ENCODE results near the gene YPEL5. TPM values are rescaled to one million over a fixed set of nuclear protein-coding genes. Genes with fewer than 3 reads are reported as not detected.
"Not testable (repeated sequence)": the region's sequence is repeated elsewhere in the genome, so short reads cannot be mapped to it uniquely, and the experiment has no call there.

Gene YPEL5
- total RNA-seq, 1 experiment from 2014 or later, result 41.9 TPM

DNA sequence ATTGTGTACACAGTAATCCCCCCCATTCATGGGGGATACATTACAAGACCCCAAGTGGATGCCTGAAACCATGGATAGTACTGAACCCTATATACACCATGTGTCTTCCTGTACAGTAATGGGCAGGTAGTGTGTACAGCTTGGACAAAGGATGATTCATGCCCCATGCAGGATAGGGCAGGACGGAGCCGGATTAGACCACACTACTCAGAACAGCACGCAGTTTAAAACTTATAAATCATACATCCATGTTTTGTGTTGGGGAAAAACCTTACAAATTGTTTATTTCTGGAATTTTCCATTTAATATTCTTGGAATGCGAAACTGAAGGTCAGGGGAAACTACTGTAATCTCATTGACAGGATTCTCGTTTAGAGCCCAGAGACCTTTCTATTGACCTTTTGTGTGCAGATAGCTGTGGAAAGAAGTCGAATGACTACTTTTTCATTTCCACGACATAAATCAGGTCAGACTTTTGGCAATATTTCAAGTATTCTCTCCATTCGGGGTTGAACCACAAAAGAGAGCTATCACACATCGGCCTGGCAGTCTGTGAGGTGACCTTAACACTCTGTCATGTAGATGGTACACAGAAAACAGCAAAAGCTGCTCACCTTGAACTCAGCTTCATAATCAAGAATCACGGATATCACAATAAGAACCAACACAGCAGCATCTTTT is 9.9 kb upstream of the YPEL5 start:
- no peak for DNase-seq (ENCODE audit: low read depth)

DNA sequence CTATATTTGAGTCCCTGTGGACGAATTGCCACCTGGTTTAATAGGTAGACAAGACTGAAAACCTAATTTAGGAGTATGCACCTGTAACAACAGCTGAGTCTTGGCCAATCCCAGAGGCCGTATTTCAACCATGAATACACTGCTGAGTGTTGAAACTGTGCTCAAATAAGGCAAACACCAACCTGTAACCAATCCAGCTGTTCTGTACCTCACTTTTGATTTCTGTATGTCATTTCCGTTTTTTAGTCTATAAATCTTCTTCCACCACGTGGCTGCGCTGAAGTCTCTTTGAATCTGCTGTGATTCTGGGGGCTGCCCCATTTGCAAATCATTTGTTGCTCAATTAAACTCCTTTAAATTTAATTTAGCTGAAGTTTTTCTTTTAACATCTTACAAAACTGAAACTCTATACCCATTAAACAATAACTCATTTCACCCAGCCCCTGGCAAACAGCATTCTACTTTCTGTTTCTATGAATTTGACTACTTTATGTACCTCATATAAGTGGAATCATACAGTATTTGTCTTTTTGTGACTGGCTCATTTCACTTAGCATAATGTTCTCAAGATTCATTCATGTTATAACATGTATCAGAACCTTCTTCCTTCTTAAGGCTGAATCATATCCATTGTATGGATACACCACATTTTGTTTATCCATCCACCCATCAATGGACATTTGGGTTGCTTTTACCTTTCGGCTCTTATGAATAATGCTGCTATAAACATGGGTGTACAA is 7.5 kb upstream of the YPEL5 start:
- no peak for DNase-seq (ENCODE audit: low read depth)

GRCh38 chr2:30141136-30141535 is 5.7 kb upstream of the YPEL5 start:
- DNase-seq (ENCODE audit: low read depth), result no peak

DNA sequence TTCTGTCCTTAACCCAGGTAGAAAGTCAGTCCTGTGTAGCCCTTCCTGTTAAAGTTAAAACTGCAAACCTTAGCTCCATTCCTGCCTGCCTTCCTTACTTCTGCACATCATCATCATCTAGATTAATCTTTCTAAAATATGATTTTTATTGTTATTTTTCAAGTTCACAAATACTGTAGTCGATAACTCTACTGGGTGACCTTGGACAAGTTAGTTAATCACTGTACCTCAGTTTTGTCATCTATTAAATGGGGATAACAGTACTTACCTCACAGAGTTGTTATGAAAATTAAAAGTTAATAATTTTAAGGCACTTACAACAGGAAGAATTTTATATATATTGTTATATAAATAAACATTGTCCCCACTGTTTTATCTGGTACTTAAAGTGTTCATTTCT is 2.5 kb upstream of the YPEL5 start:
- no peak for DNase-seq (ENCODE audit: low read depth)

- not testable (repeated sequence) for DNase-seq (ENCODE audit: low read depth)
Measured at GRCh38 chr2:30144951-30145350, 1.9 kb upstream of the YPEL5 start.

DNA sequence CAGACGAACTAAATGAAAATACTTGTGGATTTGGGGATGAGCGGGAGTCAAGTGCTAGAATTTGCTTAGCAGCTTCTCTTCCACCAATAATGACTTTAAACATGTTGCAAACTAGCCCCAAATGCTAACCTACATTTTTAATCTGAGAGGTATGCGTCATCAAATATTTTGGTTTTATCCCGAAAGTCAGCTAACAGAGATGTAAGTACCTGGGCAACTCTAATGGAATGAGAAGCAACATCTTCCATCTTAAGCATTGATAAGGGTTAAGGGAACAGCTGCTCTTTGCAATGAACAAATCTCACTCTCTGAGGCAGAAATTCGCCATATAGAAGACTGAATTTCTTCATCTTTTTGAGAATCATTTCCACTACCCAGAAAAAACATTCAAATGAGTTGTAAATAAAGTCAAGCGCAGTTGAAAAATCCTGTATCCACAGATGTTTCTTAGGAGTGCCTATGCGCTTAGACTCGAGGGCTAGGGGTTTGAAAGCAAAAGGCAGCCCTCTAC is 926 bp upstream of the YPEL5 start:
- DNase-seq (ENCODE audit: low read depth), result no peak

- DNase-seq (ENCODE audit: low read depth), result no peak
Measured at GRCh38 chr2:30147196-30147714, 448 bp downstream of the YPEL5 start.

- DNase-seq (ENCODE audit: low read depth), result peak; percentile 49
Measured at GRCh38 chr2:30147715-30148610, 1.2 kb downstream of the YPEL5 start.

DNA sequence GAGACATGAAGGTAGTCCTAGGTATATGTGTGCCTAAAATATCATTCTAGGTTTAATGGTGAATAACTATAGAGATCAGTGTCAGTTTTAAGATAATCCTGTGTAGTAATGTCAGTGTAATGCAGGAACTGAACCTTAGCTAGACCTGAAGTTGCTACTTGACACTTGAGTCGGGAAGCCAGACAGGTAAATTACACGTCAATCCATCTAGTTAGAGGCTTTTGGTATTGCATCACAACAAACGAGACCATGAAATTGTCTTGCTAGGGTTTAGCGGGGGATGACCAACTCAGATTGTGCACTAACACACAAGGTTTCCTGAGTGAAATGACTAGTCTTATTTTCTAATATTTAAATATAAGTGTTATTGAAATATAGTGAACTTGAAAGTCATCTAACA is 2.0 kb downstream of the YPEL5 start:
- no peak for DNase-seq (ENCODE audit: low read depth)

DNA sequence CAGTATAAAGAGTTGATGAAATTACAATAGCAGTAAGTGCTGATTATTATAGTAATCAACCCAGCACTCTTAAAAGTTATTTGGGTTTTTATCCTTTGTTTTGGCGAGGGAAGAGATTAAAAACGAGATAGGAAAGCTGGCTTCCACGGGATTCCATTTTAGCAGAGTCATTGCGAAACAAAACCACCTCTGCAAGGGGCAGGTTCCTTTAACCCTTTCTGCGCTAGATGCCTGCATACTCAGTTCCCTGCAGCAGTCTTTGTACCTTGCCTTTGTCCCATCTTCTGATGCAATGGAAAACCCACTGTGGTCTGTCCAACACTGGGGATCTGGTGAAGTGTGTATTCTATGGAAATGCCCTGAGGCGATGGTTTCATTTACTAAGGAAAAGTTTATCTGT is 2.7 kb downstream of the YPEL5 start:
- no peak for DNase-seq (ENCODE audit: low read depth)

DNA sequence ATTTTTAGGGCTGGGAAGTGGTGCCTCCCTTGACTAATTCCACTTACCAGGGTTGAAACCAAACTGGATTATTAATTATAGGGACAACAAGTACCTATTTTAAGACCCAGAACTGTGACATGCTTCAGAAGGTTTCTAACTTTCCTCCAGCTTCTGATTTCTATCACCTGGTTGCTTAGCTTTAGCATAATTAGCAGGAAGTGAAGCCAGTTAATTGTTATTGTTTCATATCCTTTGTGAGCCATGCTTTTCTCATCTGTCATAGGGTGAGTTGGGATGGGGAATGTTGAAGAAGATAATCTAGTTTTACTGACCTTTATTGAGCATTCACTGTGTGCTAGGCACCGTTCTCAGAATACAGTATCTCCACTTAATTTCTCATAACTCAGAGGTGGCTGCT is 3.2 kb downstream of the YPEL5 start:
- no peak for DNase-seq (ENCODE audit: low read depth)

GRCh38 chr2:30150786-30151185 is 4.0 kb downstream of the YPEL5 start:
- peak; percentile 48 for DNase-seq (ENCODE audit: low read depth)

- no peak for DNase-seq (ENCODE audit: low read depth)
Measured at GRCh38 chr2:30152385-30152784, 5.6 kb downstream of the YPEL5 start.

GRCh38 chr2:30155202-30155601 is 8.4 kb downstream of the YPEL5 start:
- no peak for DNase-seq (ENCODE audit: low read depth)

GRCh38 chr2:30155889-30156658 is 9.3 kb downstream of the YPEL5 start:
- no peak for DNase-seq (ENCODE audit: low read depth)

DNA sequence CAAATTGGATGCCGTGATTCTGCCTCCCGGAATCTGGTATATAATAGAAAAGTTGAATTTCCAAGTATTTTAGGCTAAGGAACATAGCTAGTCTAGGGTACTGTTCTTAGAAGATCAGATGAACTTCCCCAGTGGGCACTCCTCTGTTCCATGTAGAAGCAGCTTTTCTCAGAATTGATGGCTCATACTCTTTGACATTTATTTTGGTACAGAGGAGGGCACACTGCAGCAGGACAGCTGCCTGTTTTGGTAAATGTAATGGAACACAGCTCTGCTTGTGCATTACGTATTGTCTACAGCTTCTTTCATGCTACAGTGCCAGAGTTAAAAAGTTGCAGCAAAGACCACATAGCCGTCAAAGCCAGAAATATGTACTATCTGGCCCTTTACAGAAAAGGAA is 10.8 kb downstream of the YPEL5 start:
- no peak for DNase-seq (ENCODE audit: low read depth)

GRCh38 chr2:30159766-30160165 is 13.0 kb downstream of the YPEL5 start:
- no peak for DNase-seq (ENCODE audit: low read depth)

DNA sequence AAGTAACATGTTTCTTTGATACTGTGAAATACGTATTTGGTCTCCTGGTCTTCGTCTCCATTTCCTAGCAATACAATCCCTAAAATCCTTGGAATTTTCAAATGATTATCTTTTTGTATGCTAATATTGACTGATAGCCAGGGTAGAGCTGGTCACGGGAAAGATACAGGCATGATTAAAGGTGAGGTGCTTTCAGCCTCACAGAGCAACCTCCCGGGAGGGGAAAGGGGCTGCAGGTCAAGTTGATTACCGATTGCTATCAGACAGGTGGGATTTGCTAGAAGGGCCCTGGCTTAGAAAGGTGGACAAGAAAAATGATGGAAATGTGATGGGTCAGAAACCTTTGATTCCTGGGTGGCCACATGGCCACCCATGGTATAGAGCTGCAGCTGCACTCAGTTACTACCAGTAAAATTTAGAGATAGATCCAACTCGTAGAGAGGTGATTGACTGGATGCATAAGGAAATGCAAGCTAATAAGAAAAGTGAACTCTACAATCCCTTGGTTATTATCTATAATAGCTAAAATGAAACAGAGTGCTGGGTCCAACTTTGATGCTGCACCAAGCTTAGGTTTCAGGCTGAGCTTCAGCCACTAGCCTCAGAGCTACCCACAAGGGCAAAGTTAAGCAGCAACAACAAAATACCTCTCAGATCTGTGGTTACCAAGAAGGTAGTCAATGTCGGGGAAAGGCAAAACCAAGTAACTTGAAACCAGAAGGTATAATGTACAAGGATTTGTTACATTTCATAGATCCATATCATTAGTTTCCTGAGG is 15.3 kb downstream of the YPEL5 start:
- DNase-seq (ENCODE audit: low read depth), result no peak

GRCh38 chr2:30162806-30163205 is 16.0 kb downstream of the YPEL5 start:
- DNase-seq (ENCODE audit: low read depth), result no peak
